SW 1271 (cell line): ENCODE results near the gene NPLOC4.

ENCODE experiments used
- DNase-seq, 2 experiments: peaks; one replicate each; lab custom pipeline; 2025; lab: John Stamatoyannopoulos, UW

The NPLOC4 gene

DNA sequence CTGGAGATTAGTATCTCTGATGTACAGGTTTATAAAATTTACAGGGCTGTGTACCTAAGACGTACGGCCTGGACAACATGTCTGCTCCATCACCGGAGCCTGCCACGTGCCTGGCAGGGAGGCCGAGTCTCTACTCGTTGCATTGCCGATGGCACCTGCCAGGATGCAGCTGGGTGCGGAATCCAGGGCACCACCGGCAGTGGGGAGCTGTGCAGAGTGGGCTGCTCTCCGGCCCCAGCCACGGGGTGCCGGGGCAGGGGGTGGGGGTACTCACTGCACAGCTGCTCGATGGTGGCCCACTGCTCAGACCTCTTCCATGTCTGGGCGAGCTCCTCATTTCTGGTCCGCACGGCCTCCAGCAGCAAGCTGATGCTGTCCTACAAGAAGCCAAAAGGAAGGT lies 71.7 kb downstream of the NPLOC4 start:
- no peak for DNase-seq

DNA sequence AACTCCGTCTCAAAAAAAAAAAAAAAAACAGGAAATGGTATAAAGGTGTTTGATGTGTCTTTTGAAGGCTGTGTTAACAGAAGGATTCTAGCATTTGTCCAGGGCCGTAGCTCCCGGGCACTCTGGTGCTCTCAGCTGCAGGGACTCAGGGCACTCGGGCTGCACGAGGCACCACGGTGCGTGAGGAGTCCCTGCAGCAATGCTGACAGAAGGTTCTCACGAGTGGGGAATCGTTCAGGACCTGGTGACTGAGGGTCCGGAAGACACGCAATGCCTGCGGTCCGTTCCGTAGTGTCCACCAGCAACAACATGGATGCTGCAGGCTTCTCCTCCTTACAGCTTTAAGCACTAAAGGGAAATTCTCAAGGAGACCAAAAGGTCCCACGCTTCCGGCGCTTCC lies 72.1 kb downstream of the NPLOC4 start:
- no peak for DNase-seq

DNA sequence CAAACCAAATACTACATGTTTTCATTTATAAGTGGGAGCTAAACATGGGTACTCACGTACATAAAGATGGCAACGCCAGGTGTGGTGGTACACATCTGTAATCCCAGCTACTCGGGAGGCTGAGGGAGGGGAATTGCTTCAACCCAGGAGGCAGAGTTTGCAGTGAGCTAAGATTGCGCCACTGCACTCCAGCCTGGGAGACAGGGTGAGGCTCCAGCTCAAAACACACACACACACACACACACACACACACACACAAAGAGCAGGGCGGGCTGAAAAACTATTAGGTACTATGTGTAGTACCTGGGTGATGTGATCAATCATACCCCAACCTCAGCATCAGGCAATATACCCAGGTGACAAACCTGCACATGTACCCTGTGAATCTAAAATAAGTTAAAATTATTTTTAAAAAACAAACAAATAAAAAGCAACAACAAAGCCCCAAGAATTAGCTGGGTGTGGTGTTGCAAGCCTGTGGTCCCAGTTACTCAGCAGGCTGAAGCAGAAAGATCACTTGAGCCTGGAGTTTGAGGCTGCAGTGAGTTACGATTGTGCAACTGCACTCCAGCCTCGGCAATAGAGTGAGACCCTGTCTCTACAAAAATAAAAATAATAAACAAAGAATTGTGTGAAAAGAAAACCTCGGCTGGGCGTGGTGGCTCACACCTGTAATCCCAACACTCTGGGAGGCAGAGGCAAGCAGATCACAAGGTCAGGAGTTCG lies 72.9 kb downstream of the NPLOC4 start:
- no peak for DNase-seq

DNA sequence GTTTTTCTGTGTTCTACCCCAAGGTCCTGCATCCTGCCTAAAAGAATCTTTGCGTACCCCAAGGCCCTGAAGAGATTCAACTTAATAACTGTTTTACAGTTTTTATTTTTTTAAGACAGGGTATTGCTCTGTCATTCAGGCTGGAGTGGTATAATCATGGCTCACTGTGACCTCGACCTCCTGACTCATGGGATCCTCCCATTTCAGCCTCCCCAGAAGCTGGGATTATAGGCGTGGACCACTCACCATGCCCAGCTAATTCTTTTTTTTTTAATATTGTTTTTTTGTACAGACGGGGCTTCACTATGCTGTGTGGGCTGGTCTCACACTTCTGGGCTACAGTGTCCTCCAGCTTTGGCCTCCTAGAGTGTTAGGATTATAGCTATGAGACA lies 75.4 kb downstream of the NPLOC4 start:
- DNase-seq: no peak

DNA sequence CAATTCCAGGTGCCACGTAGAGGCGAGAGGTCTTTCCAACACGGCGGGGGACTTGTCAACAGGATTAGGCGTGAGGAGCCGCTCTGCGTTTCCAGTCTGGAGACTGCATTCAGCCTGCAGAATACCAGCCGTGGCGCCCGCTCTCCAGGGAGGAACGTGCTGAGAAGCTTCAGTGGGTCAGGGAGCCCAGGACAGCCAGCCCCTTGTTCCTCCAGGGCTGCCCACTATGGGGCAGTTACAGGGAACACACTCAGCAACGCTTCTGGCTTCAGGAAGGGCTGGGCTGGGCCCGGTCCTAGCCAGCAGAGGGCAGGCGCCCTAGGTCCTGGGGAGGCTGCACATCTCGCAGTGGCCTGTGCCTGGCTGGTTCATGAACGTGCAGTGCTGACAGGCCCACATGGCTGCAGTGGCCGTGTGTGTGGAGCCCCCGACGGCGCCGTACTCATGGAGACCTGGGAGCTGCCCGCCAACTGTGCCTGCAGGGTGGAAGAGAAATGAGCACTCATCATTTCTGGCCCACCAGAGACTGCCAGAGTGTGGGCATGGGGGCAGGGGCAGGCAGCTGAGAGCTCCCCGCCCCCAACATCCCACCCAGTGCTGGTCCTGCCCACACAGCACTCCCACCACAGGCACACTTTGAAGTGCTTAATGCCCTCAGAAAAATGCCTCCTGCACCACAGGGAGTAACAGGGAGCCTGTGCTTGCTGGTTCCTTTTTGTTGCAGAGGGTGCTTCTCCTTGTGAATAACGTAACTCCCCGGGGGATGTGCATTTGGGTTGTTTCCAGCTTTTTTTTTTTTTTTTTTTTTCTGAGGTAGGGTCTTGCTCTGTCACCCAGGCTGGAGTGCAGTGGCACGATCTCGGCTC lies 77.7 kb downstream of the NPLOC4 start:
- DNase-seq: peak in 1 of 2 experiments; percentile 23

DNA sequence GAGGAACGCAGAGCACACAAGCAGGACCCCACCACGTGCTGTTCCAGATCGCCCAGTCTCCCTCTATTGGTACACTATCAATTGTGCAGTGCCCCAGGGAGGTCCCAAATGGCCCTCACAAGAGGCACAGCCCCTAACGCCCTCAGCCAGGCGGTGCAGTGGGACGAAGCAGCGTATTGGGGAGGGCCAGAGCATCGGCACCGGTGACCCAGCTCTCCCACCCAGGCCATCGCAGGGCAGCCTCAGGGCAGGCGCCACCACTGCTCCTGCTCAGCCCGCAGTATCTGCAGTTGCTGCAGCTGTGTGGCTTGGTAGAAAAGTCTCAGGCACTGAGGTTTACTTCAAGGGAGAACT lies 78.8 kb downstream of the NPLOC4 start:
- DNase-seq: no peak

DNA sequence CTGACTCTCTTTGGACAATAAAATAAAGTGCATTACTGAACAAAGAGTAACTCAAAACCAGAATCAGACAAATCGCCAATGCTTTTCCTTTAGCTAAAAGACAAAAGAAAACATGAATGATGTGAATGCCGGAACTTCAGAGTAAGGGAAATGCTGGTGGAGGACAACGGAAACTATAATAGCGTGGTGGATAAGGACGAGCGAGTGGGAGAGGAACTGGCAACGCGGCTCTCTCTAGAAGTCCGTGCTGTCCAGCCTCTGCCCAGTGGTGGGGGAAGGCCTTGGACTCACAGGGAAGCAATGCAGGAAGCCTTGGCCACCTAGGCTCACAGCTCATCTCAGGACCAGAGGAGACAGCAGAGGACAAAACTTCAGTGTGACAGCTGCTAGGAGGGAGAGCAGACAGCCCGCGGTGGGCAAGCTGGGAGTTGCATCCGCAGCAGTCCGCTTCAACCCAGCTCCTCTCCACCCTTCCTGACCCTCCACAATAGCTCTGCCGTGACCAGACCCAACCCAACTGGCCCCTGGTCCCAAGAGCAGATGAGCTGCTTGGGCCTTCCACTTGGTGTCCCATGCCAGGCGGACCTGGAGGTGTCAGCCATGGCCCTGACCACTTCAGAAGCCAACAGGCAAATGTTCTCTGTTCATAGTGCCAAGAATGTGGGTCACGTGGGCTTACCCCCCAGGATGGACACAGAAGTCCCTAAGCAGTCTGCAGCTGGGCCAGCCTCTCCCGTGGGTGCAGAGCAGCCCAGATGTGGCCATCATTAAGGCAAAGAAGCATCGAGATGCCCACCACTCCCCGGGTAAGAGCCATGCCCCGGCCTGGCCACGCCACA lies 79.4 kb downstream of the NPLOC4 start:
- DNase-seq: no peak

DNA sequence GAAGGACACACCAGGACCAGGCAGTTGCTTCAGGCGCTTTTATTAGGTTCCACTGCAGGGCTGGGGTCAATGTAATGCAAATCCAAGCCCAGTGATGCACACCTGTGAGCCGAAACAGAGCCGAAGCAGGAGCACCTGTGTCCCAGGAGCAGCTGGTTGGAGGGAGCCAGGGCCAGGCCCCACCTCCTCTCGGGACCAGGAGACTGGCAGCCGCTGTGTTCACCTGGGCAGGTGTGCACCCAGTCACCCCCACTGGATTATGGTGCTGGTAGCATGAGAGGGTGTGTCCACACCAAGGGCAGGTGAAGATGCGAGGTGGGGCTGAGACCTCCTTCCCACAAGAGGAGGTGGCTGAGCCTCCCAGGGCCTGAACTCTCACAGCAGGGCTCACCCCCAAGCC lies 80.0 kb downstream of the NPLOC4 start:
- DNase-seq: no peak

DNA sequence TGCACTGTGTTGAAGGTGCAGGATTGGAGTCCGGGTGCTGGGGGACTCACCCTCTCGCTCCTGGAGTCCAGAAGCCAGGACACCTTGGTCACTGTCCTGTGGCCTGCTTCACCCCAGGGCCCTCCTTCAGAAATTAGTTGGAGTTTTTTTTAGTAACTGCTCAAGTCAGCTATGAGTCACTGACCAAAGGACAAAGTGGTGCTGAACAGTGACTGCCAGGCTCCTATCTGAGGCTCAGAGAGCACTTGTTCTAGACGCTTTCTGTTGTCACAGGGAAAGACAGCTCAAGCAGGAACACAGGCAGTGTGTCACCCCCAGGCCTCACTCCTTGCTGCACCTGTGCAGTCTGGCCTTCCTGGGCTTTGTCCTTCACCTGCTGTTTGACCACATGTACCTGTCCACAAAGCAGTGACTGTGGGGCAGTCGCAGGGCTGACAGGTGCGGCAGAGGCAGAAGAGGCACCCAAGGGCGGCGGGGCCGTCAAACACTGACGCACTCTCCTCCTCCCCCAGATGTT lies 80.7 kb downstream of the NPLOC4 start:
- peak in 1 of 2 experiments; percentile 13 for DNase-seq

DNA sequence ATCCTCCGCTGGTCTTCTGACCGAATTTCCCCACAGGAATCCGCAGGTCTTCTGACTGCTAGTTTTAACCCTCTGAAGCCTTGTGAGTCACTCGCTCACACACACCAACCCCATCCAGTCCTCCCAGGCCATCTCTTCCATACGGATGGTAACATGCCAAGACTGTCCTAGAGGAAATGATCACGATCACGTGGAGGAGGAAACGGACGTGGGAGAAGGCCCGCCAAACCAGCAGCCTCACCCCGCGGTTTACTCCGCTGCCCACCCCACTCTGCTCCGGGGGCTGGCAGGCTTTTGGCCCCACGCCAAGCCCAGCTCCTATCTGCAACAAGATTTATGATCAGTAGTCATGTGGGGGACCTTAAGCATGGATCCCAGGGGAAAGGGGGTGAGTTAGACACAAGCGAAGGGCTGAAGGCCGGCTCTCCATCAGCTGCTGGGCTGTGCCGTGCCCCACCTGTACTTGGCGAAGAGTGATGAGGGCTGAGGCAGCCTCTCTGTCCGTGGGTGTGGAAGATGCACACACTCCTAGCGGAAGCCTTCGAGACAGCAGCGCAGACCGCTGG lies 83.2 kb downstream of the NPLOC4 start:
- DNase-seq: peak in 1 of 2 experiments; percentile 50

DNA sequence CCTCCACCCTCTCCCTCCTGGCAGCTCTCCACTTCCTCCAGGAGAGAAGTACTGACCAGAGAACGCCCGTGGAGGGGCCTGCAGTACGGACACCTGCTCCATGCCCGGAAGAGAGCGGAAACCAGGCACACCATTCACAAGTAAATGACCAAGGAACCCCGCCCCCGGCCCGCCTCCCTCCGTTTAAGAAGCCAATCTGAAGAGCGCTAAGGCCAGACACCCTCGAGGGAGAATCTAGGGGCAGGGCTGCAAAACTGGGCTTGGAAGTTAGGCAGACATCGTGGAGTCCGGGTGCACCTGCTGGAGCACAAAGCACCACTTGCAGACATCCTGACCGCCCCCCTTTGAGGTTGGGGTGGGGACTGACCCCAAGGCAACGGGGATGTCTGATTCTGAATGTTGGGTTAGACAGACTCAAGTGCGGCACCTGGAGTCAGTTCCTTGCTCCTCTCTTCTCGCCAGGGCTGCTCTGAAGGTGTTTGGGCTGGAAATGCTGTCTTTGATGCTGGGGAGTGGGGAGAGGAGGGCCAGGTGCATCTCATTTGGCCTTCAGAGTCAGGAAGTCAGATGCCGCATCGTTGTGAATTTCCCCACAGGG lies 83.8 kb downstream of the NPLOC4 start:
- DNase-seq: peak; percentile 84 to 90

DNA sequence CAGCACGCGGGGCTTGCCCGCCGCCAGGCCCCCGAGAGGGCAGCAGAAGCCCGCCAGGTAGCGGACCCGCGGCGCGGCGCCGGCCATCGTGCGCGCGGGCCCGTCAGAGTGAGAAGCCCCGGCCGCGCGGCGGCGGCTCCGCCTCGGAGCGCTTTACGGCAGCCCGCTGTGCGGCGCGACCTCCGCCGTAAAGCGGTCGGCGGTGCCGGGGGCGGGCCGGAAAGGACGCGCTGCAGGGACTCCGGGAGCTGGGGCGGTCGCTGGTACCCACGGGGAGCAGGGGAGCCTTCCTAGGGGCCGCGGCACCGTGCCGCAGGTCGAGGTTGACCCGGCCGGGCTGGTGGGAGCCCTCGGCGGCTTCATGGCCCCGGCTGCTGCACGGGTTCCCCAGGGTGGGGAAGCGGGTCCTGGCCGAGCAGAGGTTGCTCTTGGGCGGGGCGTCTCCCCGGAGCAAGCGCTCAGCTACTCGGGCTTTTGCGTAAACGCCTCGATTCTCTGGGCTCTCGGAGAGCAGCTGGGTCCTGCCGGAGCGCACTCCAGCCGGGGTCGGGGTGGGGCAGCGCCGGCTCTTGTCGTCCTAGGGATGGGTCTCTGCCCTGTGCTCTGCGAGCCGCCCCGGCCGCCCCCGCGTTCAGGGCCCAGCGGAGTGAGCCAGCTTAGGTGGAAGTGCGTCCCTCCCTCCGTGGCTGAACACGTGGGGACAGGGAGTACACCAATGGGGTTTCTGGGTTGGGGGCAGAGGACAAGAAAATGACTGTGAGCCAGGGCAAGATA lies 84.5 kb downstream of the NPLOC4 start, which contains the start of gene FAAP100:
FAAP100 (minus strand) TSS at position 110 of the 774 bp plus-strand sequence; CDS start at position 87, 23 bp downstream.
- DNase-seq: peak; percentile 34 to 90

DNA sequence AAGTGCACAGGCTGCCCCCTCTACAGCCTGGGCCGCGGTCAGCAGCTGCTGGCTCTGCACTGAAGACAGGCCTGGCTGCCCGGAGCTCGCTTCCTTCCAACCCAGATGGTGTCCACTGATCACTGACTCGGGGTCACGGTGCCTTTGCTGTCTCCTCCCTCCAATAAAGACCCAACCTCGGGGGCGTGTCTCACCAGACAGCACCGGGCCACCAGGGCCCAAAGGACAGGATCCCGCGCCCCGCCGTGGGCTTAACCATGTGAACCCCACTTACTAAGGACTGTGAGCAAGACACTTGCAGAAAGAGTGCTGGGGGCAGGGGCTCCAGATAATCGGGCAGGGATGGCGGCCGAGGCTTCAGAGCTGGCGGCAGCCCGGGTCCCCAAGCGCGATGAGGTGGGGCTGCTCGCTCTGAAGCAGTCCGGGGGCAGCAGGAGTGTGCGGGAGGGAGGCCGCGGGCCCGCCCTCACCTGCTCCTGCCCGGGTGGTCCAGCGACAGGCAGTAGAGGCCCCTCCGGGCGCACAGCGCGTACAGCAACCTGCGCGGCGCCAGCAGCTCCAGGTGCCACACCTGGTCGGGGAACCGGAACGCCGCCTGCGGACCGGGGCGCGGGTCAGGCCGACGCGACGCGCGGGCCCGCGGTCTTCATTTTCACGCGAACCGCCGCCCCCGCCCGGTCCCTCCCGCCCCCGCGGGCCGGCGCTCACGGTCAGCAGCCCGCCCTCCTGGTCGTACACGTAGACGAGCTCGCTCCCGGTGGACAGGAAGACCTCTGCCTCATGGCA lies 85.3 kb downstream of the NPLOC4 start:
- peak in 1 of 2 experiments; percentile 19 for DNase-seq

DNA sequence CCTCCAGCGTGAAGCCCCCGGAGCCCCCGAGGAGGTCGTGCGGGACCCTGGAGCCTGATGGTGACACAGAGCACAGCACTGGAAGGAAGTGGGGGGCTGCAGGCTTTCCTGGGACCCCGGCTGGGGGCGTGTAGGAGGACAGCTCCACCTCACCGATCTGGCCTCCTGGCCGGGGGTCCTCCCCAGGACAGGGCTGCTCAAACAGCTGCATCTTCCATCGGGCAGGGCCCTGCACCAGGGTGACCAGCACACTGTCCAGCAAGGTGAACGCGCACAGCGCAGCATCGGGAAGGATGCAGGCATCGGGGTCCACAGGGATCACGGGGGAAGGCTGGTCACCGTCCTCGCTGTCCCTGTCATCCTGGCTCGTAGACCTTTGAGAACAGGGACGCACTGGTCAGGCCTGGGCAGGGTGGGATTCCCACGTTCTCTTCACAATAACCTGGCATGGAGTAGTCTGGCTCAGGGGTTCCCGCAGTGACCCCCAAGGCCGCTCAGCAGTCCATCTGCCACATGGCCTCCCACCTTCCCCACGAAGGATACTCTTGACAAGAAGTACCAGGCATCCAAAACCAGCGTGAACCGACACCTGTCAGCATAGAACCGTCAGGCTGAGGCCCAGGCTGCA lies 86.0 kb downstream of the NPLOC4 start:
- DNase-seq: no peak

DNA sequence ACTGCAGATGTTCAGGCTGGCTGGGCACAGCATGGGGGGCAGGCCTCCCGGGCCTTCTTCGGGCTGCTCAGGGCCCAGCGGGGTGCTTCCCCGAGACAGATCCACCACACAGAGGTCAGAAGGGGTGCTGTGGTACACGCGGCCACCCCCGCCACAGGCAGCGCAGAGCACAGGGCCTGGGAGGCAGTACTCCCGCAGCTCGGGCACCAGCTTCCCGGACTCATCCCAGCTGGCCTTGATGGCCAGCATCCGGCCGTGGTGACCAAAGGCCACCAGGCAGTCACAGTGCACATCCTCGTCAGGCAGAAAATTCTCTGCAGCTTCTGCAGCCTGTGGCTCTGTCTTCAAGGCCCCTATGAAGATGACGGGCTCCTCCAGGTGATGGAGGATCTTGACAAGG lies 86.6 kb downstream of the NPLOC4 start:
- no peak for DNase-seq

DNA sequence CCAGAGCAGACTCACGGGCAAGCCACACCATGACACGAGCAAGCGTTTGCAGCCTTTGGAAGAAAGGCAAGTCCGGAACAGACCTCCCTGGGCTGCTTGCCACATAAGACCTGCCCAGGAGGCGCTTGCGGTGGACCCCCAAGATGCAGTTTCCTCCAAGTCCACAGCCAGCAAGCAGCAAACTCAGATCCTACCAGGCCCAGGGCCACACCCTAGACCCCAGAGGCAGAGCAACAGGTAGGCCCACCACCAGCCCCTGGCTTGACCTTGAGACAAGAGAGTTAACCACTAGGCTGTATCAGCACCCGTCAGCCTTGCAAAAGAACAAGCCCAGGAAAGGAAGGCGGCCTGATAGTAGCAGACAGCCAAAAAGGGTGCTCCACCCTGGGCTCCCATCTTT lies 87.1 kb downstream of the NPLOC4 start:
- DNase-seq: no peak

DNA sequence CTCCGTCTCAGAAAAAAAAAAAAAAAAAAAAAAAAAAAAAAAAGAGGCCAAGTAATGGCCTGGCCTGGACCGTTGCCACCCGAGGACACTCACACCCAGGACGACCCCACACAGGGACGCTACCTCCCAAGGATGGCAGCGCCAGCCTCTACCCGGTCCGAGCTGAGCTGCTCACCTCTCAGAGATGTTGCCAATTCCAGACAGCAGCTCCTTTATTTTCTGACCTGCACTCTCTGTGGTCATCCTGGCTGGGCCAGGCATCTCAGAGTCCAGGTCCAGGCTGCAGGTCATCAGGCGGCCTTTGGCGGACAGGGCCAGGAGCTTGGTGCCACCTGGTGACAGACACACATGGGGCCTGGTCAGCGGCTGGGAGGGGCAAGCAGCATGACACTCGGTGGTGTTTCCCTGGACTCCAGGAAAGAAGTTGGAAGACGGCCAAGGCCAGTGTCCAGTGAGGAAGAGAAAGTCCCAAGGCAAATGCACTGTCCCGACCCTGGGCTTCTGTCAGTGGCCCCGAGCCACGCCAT lies 87.8 kb downstream of the NPLOC4 start:
- no peak for DNase-seq

DNA sequence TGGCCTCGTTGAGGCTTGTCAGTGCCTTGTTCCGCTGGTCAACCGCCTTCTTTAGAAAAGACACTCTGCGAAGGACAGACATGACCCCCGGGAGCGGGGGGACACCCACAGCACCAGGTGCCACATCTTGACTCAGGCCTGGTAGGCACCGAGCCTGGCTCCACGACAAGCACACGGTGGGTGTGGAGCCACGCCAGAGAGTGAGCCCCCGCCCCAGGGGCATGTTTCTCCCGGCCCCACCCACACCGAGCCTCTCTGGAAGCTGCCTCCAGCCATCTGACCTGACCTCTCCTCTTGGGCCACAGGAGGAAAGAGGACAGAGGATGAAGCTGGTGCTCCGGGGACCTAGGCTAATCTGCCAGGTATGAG lies 89.3 kb downstream of the NPLOC4 start:
- DNase-seq: no peak
